Endodermal cell (in vitro differentiated cells): ENCODE results near the gene NCAM2. TPM values are rescaled to one million over a fixed set of nuclear protein-coding genes. Genes with fewer than 3 reads are reported as not detected.

Experiments
- DNase-seq: peaks from one replicate; pipeline ENCODE4 v3.0.0-alpha.2; 2017
- H3K27ac ChIP-seq: 2 replicates; pipeline ENCODE4 v1.5.1; 2013; ENCODE audit warnings: mild to moderate bottlenecking, low read depth, low read length, moderate library complexity
- H3K27me3 ChIP-seq: 2 replicates; pipeline ENCODE4 v1.6.1; 2013; ENCODE audit warnings: mild to moderate bottlenecking, low read length, moderate library complexity; ENCODE audit not compliant: insufficient read depth, control insufficient read depth, poor library complexity, severe bottlenecking
- H3K36me3 ChIP-seq: 2 replicates; pipeline ENCODE4 v1.7.0; 2013; ENCODE audit warnings: mild to moderate bottlenecking, low read length, moderate library complexity; ENCODE audit not compliant: control insufficient read depth, insufficient read depth
- H3K4me1 ChIP-seq: one replicate; pipeline ENCODE4 v1.7.0; 2013; ENCODE audit warnings: low read length; ENCODE audit not compliant: control insufficient read depth, insufficient read depth
- H3K4me3 ChIP-seq: 2 replicates; pipeline ENCODE4 v1.5.1; 2013; ENCODE audit warnings: mild to moderate bottlenecking, low read length, moderate library complexity
- H3K9ac ChIP-seq: 2 replicates; pipeline ENCODE4 v1.6.1; 2013; ENCODE audit warnings: mild to moderate bottlenecking, low read length, moderate library complexity; ENCODE audit not compliant: poor library complexity, severe bottlenecking; ENCODE audit errors: extremely low read depth
- H3K9me3 ChIP-seq: 2 replicates; pipeline ENCODE4 v1.6.1; 2013; ENCODE audit warnings: mild to moderate bottlenecking, low read length, moderate library complexity; ENCODE audit not compliant: control insufficient read depth
- H3K27ac Mint-ChIP-seq: 2 replicates; pipeline ENCODE4 v1.8.0; 2020; ENCODE audit warnings: mixed read lengths
- H3K27me3 Mint-ChIP-seq: 2 replicates; pipeline ENCODE4 v1.8.0; 2021; ENCODE audit warnings: mild to moderate bottlenecking, mixed read lengths; ENCODE audit not compliant: insufficient read depth
- H3K36me3 Mint-ChIP-seq: 2 replicates; pipeline ENCODE4 v1.8.0; 2020; ENCODE audit warnings: low read depth, mixed read lengths
- H3K4me1 Mint-ChIP-seq: 2 replicates; pipeline ENCODE4 v1.8.0; 2020; ENCODE audit warnings: mixed read lengths
- H3K4me3 Mint-ChIP-seq: 2 replicates; pipeline ENCODE4 v1.8.0; 2020; ENCODE audit warnings: mild to moderate bottlenecking, moderate library complexity, mixed read lengths
- H3K9me3 Mint-ChIP-seq: 2 replicates; pipeline ENCODE4 v1.8.0; 2020; ENCODE audit warnings: mild to moderate bottlenecking, mixed read lengths
- CTCF ChIP-seq: fragments of 200-600 bp; sonication (generic); conservative IDR thresholded peaks from 2 replicates; pipeline ENCODE4 v1.5.0; 2021; ENCODE audit warnings: antibody characterized with exemption, mild to moderate bottlenecking
- WGBS, 2 experiments: methylation state at CpG; one replicate each; pipeline versions ENCODE4 v1.1.5 to v1.1.7; 2013; ENCODE audit warnings: missing lambda C conversion rate in 2 of 2, mixed read lengths in 1 of 2; ENCODE audit not compliant: insufficient coverage in 1 of 2, insufficient read length in 1 of 2; 5-methylcytosine and 5-hydroxymethylcytosine counted together
- total RNA-seq, 2 donors: library from RNA; stranded (reverse); fragmentation: NEBNext Ultra II Directional in 1 of 2; extraction: Animal tissue kit (Norgen Biotek cat#: 25700) in 1 of 2; gene quantifications; 2 replicates in 1 of 2; 3 replicates in 1 of 2; pipeline ENCODE4 v1.2.1, GENCODE V29; 2021

Gene NCAM2
- total RNA-seq, 2 donors from 2014 or later: 0.46 to 0.69 TPM

GRCh38 chr21:21200103-21200938 is 202.1 kb downstream of the NCAM2 start:
- no peak for DNase-seq
- no peak overlapping the region for H3K4me3 Mint-ChIP-seq
- H3K9ac ChIP-seq: no peak overlapping the region
- no peak overlapping the region for H3K27ac Mint-ChIP-seq
- no peaks in the 10 kb centered on the region for H3K9me3 Mint-ChIP-seq
- H3K27me3 ChIP-seq: no peaks in the 10 kb centered on the region
- 92% methylated on average over 5 of the region's 6 CpGs; no CpG with 5 or more reads in 1 of the 2 experiments for WGBS, 2 experiments
- H3K4me1 ChIP-seq: no peaks in the 10 kb centered on the region
- no peaks in the 10 kb centered on the region for H3K36me3 ChIP-seq
- H3K27me3 Mint-ChIP-seq: no peaks in the 10 kb centered on the region
- H3K4me1 Mint-ChIP-seq: no peaks in the 10 kb centered on the region
- no peak overlapping the region for H3K27ac ChIP-seq
- no peak overlapping the region for H3K4me3 ChIP-seq
- no peaks in the 10 kb centered on the region for H3K9me3 ChIP-seq
- no peaks in the 10 kb centered on the region for H3K36me3 Mint-ChIP-seq
- TF ChIP-seq CTCF: no peak

GRCh38 chr21:21200939-21201615 is 202.9 kb downstream of the NCAM2 start:
- Mint-ChIP-seq H3K27ac (no peak overlapping the region), H3K9me3 (no peaks in the 10 kb centered on the region), H3K4me1 (no peaks in the 10 kb centered on the region), H3K36me3 (no peaks in the 10 kb centered on the region), H3K4me3 (no peak overlapping the region), H3K27me3 (no peaks in the 10 kb centered on the region)
- no peak for DNase-seq
- no peaks in the 10 kb centered on the region for H3K4me1 ChIP-seq
- no peak overlapping the region for H3K4me3 ChIP-seq
- no peak overlapping the region for H3K27ac ChIP-seq
- H3K36me3 ChIP-seq: no peaks in the 10 kb centered on the region
- H3K9me3 ChIP-seq: no peaks in the 10 kb centered on the region
- whole genome bisulfite sequencing, 2 experiments: 74 to 100% methylated on average over 1 to 4 of the region's 5 CpGs
- H3K9ac ChIP-seq: no peak overlapping the region
- H3K27me3 ChIP-seq: no peaks in the 10 kb centered on the region
- TF ChIP-seq CTCF: no peak

GRCh38 chr21:21203822-21204339 is 205.7 kb downstream of the NCAM2 start:
- no peak for TF ChIP-seq CTCF
- WGBS, 2 experiments: 96 to 100% methylated on average over 1 of the region's 1 CpG

More at GRCh38 chr21:21203822-21204339, 205.7 kb downstream of the NCAM2 start:
- Mint-ChIP-seq H3K36me3 (no peaks in the 10 kb centered on the region), H3K27me3 (no peaks in the 10 kb centered on the region), H3K27ac (no peak overlapping the region), H3K4me3 (no peak overlapping the region), H3K4me1 (no peaks in the 10 kb centered on the region), H3K9me3 (no peaks in the 10 kb centered on the region)
- DNase-seq: no peak
- H3K27ac ChIP-seq: no peak overlapping the region
- no peak overlapping the region for H3K9ac ChIP-seq
- no peaks in the 10 kb centered on the region for H3K9me3 ChIP-seq
- H3K4me1 ChIP-seq: no peaks in the 10 kb centered on the region
- no peaks in the 10 kb centered on the region for H3K27me3 ChIP-seq
- no peaks in the 10 kb centered on the region for H3K36me3 ChIP-seq
- no peak overlapping the region for H3K4me3 ChIP-seq
